Measurements from ENCODE around the gene BIRC6.

BIRC6 gene

DNA sequence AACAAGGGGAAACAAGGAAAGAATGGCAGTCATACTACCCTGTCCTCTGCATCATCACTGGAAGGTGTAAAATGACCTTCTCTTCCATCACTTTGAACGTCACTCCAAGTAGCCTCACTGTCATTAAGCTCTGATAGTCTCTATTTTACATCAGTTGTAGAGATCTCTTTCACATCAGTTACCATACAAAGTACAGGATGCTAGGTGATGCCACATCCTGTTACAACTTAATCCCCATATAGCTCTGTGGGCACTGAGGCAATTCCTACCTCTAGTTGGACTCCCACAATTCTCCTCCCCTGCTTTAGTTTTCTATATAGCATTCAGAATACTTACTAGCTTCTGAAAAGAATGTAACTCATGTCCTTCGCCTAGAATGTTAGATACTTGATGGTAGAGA lies 215.9 kb downstream of the BIRC6 start (continued):
- TF ChIP-seq, protein P1, sequence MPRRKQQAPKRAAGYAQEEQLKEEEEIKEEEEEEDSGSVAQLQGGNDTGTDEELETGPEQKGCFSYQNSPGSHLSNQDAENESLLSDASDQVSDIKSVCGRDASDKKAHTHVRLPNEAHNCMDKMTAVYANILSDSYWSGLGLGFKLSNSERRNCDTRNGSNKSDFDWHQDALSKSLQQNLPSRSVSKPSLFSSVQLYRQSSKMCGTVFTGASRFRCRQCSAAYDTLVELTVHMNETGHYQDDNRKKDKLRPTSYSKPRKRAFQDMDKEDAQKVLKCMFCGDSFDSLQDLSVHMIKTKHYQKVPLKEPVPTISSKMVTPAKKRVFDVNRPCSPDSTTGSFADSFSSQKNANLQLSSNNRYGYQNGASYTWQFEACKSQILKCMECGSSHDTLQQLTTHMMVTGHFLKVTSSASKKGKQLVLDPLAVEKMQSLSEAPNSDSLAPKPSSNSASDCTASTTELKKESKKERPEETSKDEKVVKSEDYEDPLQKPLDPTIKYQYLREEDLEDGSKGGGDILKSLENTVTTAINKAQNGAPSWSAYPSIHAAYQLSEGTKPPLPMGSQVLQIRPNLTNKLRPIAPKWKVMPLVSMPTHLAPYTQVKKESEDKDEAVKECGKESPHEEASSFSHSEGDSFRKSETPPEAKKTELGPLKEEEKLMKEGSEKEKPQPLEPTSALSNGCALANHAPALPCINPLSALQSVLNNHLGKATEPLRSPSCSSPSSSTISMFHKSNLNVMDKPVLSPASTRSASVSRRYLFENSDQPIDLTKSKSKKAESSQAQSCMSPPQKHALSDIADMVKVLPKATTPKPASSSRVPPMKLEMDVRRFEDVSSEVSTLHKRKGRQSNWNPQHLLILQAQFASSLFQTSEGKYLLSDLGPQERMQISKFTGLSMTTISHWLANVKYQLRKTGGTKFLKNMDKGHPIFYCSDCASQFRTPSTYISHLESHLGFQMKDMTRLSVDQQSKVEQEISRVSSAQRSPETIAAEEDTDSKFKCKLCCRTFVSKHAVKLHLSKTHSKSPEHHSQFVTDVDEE (CRISPR knock-in tag; IDR thresholded peaks at IDR 0.05), result no peak

GRCh38 chr2:32591669-32592463 lies 235.0 kb downstream of the BIRC6 start:
- peak; percentile 38 for ATAC-seq
- TF ChIP-seq ISL1 (CRISPR knock-in tag; IDR thresholded peaks at IDR 0.05), result 0 out of 2 replicates have a peak, but pooled peaks have one; percentile 5
- no peak for TF ChIP-seq ARNTL (CRISPR knock-in tag; IDR thresholded peaks at IDR 0.05; ENCODE audit: borderline replicate concordance, low read depth)
- TF ChIP-seq, protein P2, sequence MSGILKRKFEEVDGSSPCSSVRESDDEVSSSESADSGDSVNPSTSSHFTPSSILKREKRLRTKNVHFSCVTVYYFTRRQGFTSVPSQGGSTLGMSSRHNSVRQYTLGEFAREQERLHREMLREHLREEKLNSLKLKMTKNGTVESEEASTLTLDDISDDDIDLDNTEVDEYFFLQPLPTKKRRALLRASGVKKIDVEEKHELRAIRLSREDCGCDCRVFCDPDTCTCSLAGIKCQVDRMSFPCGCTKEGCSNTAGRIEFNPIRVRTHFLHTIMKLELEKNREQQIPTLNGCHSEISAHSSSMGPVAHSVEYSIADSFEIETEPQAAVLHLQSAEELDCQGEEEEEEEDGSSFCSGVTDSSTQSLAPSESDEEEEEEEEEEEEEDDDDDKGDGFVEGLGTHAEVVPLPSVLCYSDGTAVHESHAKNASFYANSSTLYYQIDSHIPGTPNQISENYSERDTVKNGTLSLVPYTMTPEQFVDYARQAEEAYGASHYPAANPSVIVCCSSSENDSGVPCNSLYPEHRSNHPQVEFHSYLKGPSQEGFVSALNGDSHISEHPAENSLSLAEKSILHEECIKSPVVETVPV (CRISPR knock-in tag; IDR thresholded peaks at IDR 0.05), result no peak
- no peak for TF ChIP-seq CSDC2 (CRISPR knock-in tag; IDR thresholded peaks at IDR 0.05)

DNA sequence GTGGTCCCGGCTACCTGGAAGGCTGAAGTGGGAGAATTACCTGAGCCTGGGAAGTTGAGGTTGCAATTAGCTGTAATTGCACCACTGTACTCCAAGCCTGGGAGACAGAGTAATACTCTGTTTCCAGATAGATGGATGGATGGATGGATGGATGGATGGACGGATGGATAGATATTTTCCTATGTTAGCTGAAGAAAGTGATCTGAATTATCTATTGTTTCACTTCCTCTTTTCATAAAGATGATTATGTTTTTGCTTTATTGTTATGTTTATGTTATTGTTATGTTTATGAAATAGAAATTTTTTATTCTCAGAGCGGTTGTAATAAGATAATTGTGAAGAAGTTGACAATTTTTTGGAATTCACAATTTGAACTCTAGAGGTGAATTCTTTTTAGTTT lies 237.8 kb downstream of the BIRC6 start:
- TF ChIP-seq ESRRG (CRISPR knock-in tag; IDR thresholded peaks at IDR 0.05) (no peak), ZC3H10 (CRISPR knock-in tag; IDR thresholded peaks at IDR 0.05) (no peak), ZFP3 (CRISPR knock-in tag; IDR thresholded peaks at IDR 0.05) (no peak)
- no peak for ATAC-seq

DNA sequence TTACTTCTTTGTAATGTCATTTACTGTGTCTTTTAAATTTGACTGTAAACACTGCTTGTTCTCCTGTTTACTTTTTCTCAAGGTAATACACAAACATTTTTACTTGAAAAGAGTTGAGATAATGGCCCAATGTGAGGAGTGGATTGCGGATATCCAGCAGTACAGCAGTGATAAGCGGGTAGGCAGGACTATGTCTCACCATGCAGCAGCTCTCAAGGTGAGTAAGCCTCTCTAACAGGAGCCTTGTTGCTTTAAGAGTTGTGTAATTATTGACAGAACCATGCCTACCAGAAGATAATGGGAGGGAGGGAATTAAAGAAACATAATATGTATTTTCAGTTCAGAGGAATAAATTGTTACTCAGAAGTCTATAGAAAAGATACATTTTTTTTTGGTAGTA lies 254.5 kb downstream of the BIRC6 start:
- ATAC-seq, result no peak

DNA sequence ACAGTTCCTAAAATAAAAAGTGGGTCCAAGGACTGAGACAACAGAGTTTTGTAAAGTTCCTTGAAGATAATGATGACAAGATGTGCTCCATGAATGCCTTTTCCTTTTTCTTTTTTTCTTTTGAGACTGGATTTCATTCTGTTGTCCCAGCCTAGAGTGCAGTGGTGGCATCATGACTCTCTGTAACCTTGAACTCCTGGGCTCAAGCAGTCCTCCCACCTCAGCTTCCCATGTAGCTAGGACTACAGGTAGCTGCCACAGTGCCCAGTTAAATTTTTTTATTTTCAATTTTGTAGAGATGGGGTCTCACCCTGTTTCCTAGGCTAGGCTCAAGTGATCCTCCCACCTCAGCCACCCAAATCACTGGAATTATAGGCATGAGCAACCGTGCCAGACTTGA lies 254.9 kb downstream of the BIRC6 start:
- no peak for ATAC-seq
- TF ChIP-seq ZFP3 (CRISPR knock-in tag; IDR thresholded peaks at IDR 0.05) (no peak), ZNF70 (CRISPR knock-in tag; IDR thresholded peaks at IDR 0.05) (no peak), CREB5 (CRISPR knock-in tag; IDR thresholded peaks at IDR 0.05; ENCODE audit: low read depth) (no peak), ZC3H10 (CRISPR knock-in tag; IDR thresholded peaks at IDR 0.05) (no peak), TOX (CRISPR knock-in tag; IDR thresholded peaks at IDR 0.05; ENCODE audit: borderline replicate concordance) (no peak), POU6F1 (CRISPR knock-in tag; IDR thresholded peaks at IDR 0.05; ENCODE audit: borderline replicate concordance, low read depth) (no peak), ISL1 (CRISPR knock-in tag; IDR thresholded peaks at IDR 0.05) (no peak), OSR1 (CRISPR knock-in tag; IDR thresholded peaks at IDR 0.05) (no peak), TCF4 (CRISPR knock-in tag; IDR thresholded peaks at IDR 0.05; ENCODE audit: borderline replicate concordance) (no peak), RARB (CRISPR knock-in tag; IDR thresholded peaks at IDR 0.05) (no peak), PPARA (CRISPR knock-in tag; IDR thresholded peaks at IDR 0.05; ENCODE audit: borderline replicate concordance) (no peak), CSDC2 (CRISPR knock-in tag; IDR thresholded peaks at IDR 0.05) (no peak), ARNTL (CRISPR knock-in tag; IDR thresholded peaks at IDR 0.05; ENCODE audit: borderline replicate concordance, low read depth) (no peak), SNAI2 (CRISPR knock-in tag; IDR thresholded peaks at IDR 0.05) (no peak), ZNF8 (CRISPR knock-in tag; IDR thresholded peaks at IDR 0.05) (no peak)
- TF ChIP-seq, protein P2 (CRISPR knock-in tag; IDR thresholded peaks at IDR 0.05), result no peak
- TF ChIP-seq, protein P3, sequence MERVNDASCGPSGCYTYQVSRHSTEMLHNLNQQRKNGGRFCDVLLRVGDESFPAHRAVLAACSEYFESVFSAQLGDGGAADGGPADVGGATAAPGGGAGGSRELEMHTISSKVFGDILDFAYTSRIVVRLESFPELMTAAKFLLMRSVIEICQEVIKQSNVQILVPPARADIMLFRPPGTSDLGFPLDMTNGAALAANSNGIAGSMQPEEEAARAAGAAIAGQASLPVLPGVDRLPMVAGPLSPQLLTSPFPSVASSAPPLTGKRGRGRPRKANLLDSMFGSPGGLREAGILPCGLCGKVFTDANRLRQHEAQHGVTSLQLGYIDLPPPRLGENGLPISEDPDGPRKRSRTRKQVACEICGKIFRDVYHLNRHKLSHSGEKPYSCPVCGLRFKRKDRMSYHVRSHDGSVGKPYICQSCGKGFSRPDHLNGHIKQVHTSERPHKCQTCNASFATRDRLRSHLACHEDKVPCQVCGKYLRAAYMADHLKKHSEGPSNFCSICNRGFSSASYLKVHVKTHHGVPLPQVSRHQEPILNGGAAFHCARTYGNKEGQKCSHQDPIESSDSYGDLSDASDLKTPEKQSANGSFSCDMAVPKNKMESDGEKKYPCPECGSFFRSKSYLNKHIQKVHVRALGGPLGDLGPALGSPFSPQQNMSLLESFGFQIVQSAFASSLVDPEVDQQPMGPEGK (CRISPR knock-in tag; IDR thresholded peaks at IDR 0.05; ENCODE audit: borderline replicate concordance), result no peak

More for the DNA sequence above, 254.5 kb downstream of the BIRC6 start:
- TF ChIP-seq BACH2 (CRISPR knock-in tag; IDR thresholded peaks at IDR 0.05; ENCODE audit: borderline replicate concordance), result no peak

Measured in SK-N-SH treated with all-trans-retinoic acid at 6 μM for 48 hours (cell line).